HG03565 (cell line): ENCODE data around the gene SEC61A2.

ENCODE experiments used
- ATAC-seq: cut with Tn5 transposase; IDR thresholded peaks from one replicate; pipeline ENCODE4 v1.9.1; 2021; ENCODE audit warnings: mild to moderate bottlenecking, moderate library complexity; ENCODE audit not compliant: unreplicated experiment

The SEC61A2 gene

DNA sequence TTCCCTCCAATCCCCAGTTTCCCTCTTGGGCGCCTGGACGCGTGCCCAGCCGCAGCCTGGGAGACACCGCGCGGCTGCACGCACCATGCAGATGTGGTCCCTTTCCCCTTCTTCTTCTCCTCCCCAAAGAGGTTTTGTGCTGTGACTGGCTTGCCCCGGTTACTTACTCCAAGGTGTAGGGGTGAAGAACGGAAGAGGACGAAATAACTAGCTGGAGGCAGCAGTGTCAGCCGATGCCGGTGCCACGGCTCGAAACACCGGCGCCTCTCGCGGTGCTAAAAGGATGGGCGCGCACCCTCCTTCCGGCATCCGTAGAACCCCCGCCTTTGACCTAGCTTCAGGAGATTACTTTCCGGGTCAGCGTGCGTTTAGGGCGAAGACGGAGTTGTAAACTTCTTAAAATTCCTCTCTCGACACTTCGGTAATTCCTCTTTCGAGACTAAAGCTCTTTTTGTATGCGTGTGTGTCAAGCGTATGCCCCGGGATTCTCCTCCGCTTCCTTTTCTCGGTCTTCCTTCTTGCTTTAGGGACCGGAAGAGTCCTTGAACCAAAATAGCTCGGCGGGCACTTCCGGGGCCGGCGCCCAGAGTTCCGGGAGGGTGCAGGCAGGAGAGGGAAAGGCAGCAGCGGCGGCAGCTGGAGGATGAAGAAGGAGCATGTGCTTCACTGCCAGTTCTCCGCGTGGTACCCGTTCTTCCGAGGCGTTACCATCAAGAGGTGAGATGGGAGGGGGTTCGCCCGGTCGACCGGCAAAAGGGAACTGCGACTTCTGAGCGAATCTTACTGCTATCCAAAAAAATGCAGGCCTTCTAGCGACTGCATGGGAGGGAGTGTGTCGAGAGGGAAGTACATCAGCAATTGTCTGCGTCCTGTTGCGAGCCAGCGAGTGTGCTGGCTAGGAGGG, 66.4 kb downstream of the SEC61A2 start, which contains the start of the genes CDC123 and NUDT5:
CDC123 (plus strand) TSS at position 586 of the 904 bp plus-strand sequence; CDS start at position 644, 58 bp downstream.
NUDT5 (minus strand) TSS at position 289 of the 904 bp plus-strand sequence. CDS start 9,600 bp downstream, outside the sequence.
- peak; percentile 75 for ATAC-seq

GRCh38 chr10:12196531-12197211, 67.2 kb downstream of the SEC61A2 start:
- peak; percentile 1 for ATAC-seq

- no peak for ATAC-seq
Observed at GRCh38 chr10:12198156-12198555, 68.7 kb downstream of the SEC61A2 start.

DNA sequence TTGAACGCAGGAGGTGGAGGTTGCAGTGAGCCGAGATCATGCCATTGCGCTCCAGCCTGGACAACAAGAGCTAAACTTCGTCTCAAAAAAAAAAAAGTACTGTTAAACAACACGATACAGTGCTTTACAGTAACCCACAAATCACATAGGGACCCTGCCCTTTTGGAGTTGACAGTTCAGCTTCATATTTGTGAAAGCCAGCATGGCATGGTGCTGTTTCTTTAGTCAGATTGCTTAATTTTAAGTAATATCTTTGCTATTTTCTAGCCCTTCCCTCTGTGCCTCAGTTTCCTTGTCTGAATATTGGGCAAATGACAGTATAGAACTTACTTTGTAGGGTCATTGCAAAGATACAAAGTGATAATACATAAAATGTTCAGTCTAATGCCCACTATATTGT, 71.4 kb downstream of the SEC61A2 start:
- ATAC-seq = no peak

GRCh38 chr10:12201543-12201942, 72.1 kb downstream of the SEC61A2 start:
- no peak for ATAC-seq

- ATAC-seq = no peak
Observed at GRCh38 chr10:12202226-12202625, 72.7 kb downstream of the SEC61A2 start.

- ATAC-seq = no peak
Observed at GRCh38 chr10:12205082-12205481, 75.6 kb downstream of the SEC61A2 start.

DNA sequence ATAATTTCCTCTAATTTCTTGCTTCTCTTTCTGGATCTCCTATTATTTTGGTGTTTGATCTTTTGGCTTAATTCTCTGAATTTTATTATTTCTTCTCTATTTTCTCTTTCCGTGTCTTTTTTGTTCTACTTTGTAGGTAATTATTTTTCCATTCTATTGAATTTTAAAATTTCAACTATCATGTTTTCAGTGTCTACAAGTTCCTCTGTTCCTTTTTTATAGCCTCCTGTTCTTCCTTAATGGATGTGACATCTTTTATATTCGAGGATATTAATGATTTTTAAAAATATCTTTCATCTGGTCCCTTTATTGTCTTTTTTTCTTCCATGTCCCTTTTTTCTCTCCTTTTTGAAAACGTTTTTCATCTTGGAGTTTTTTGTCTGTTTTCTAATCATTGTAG, 77.6 kb downstream of the SEC61A2 start:
- no peak for ATAC-seq

GRCh38 chr10:12208460-12208859, 79.0 kb downstream of the SEC61A2 start:
- ATAC-seq = no peak

- no peak for ATAC-seq
Observed at GRCh38 chr10:12212454-12212853, 83.0 kb downstream of the SEC61A2 start.

GRCh38 chr10:12213621-12214020, 84.1 kb downstream of the SEC61A2 start:
- ATAC-seq = no peak

DNA sequence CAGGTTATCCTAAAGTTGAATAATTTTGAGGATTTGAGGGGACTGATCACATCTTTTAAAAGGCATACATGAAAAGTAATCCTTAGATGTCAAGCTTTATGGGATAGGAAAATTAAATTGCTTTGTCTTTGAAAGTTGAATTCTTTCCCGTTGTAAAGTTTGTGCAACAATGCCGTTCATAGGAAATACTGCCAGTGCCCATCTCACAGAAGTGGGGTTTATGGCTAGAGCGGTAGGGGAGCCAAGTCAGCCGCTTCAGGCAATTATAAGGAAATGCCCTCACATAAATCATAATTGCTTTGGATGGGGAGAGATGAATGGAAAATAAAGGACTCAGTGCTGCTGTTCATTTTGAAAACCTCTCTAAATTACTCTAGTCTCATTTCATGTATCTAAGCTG, 84.6 kb downstream of the SEC61A2 start:
- no peak for ATAC-seq

DNA sequence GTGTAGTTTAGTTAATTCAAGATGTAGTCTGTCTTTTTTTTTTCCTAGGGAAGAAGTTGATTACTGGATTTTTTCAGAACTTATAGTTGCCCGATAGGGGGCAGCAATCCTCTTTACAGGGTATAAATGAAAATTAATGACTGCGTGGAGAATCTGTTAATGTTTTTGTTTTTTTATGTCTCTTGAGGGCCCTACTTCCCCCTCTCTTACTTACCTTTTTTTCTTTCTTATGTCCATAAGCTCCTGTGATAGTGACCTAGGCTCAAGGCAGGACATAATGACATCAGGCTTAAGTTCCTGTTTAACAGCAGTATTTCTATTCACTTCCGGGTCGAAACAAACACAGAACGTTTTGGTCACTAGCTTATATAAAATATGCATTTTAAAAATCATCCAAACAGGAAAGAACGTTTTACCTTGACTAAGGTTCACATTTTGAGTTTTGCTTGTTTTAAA, 85.3 kb downstream of the SEC61A2 start:
- ATAC-seq = no peak
